ENCODE data around the gene FOCAD.

The FOCAD gene

GRCh38 chr9:20904995-20905394 is 220.9 kb downstream of the FOCAD start:
- H3K4me1 ChIP-seq (ENCODE audit: control insufficient read depth in 1 of 2, insufficient read depth in 1 of 2, low read depth in 1 of 2, low read length in 1 of 2): no peaks in the 10 kb centered on the region
- no peak overlapping the region for H3K4me3 ChIP-seq (ENCODE audit: low read depth in 1 of 2, low read length in 1 of 2)
- TF ChIP-seq CTCF (IDR thresholded peaks at IDR 0.05): no peak
- no peaks in the 10 kb centered on the region for H3K36me3 ChIP-seq
- H3K27ac ChIP-seq: no peak overlapping the region
- no peaks in the 10 kb centered on the region for H3K27me3 ChIP-seq
- no peaks in the 10 kb centered on the region for H3K9me3 ChIP-seq

GRCh38 chr9:20906326-20906725 is 222.3 kb downstream of the FOCAD start:
- no peaks in the 10 kb centered on the region for H3K36me3 ChIP-seq
- TF ChIP-seq CTCF (IDR thresholded peaks at IDR 0.05): no peak
- H3K4me3 ChIP-seq (ENCODE audit: low read depth in 1 of 2, low read length in 1 of 2): no peak overlapping the region
- no peaks in the 10 kb centered on the region for H3K9me3 ChIP-seq
- no peak overlapping the region for H3K27ac ChIP-seq
- H3K4me1 ChIP-seq (ENCODE audit: control insufficient read depth in 1 of 2, insufficient read depth in 1 of 2, low read depth in 1 of 2, low read length in 1 of 2): no peaks in the 10 kb centered on the region
- H3K27me3 ChIP-seq: no peaks in the 10 kb centered on the region

GRCh38 chr9:20908461-20908860 is 224.4 kb downstream of the FOCAD start:
- H3K4me3 ChIP-seq (ENCODE audit: low read depth in 1 of 2, low read length in 1 of 2): no peak overlapping the region
- no peaks in the 10 kb centered on the region for H3K9me3 ChIP-seq
- H3K27me3 ChIP-seq: no peaks in the 10 kb centered on the region
- TF ChIP-seq CTCF (IDR thresholded peaks at IDR 0.05): no peak
- no peak overlapping the region for H3K27ac ChIP-seq
- H3K36me3 ChIP-seq: no peaks in the 10 kb centered on the region
- no peaks in the 10 kb centered on the region for H3K4me1 ChIP-seq (ENCODE audit: control insufficient read depth in 1 of 2, insufficient read depth in 1 of 2, low read depth in 1 of 2, low read length in 1 of 2)

GRCh38 chr9:20914556-20914955 is 230.5 kb downstream of the FOCAD start:
- TF ChIP-seq CTCF (IDR thresholded peaks at IDR 0.05): no peak
- Histone ChIP-seq H3K4me1 (ENCODE audit: control insufficient read depth in 1 of 2, insufficient read depth in 1 of 2, low read depth in 1 of 2, low read length in 1 of 2) (no peaks in the 10 kb centered on the region), H3K36me3 (no peaks in the 10 kb centered on the region), H3K27ac (no peak overlapping the region), H3K27me3 (no peaks in the 10 kb centered on the region), H3K9me3 (no peaks in the 10 kb centered on the region), H3K4me3 (ENCODE audit: low read depth in 1 of 2, low read length in 1 of 2) (no peak overlapping the region)

- TF ChIP-seq CTCF (IDR thresholded peaks at IDR 0.05): no peak
- Histone ChIP-seq H3K4me1 (ENCODE audit: control insufficient read depth in 1 of 2, insufficient read depth in 1 of 2, low read depth in 1 of 2, low read length in 1 of 2) (no peaks in the 10 kb centered on the region), H3K4me3 (ENCODE audit: low read depth in 1 of 2, low read length in 1 of 2) (no peak overlapping the region), H3K36me3 (no peaks in the 10 kb centered on the region), H3K9me3 (no peaks in the 10 kb centered on the region), H3K27me3 (no peaks in the 10 kb centered on the region), H3K27ac (no peak overlapping the region)
Observed at GRCh38 chr9:20921362-20921761, 237.3 kb downstream of the FOCAD start.

All from neutrophil (primary cell).